ENCODE measurements around the gene SPATA20. TPM values are rescaled to one million over a fixed set of nuclear protein-coding genes. Genes with fewer than 3 reads are reported as not detected.

SPATA20 gene
- total and polyA plus RNA-seq, 5 donors = 45.9 to 71.8 (median 56.7) TPM

DNA sequence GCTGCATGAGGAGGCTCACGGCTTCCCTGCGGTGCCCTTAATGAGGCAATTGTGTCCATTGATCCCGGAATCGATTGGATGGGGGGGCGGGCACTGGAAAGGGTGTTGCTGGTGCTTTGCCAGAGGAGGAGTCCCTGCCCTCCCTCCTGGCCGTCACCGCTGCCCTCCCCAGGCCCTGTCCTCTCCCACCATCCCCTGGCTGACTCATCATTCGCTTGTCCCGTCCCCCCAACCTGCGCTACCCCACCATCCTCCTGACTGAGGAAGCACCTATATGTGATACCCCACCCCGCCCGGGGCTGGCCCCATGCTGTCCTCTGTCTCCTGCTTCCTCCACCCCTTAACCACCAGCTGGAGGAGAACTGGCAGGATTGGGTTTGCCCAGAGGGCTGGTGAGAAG is 34.3 kb downstream of the SPATA20 start:
- no peak overlapping the region for H3K4me3 ChIP-seq (ENCODE audit: low read length)
- no peak overlapping the region for H3K27ac ChIP-seq (ENCODE audit: low read length)
- no peaks in the 10 kb centered on the region for H3K27me3 ChIP-seq (ENCODE audit: control insufficient read depth, insufficient read depth)
- no peaks in the 10 kb centered on the region for H3K9me3 ChIP-seq (ENCODE audit: control insufficient read depth, low read length)
- peak in 1 of 3 donors; percentile 55 for DNase-seq
- 91% methylated on average over 12 of the region's 12 CpGs for WGBS
- ATAC-seq = no peak
- intact Hi-C loops (cut with DNase I) = no loop called here
- H3K4me1 ChIP-seq (ENCODE audit: control insufficient read depth, insufficient read depth, low read length) = peaks cover 2% of the 10 kb centered on the region

DNA sequence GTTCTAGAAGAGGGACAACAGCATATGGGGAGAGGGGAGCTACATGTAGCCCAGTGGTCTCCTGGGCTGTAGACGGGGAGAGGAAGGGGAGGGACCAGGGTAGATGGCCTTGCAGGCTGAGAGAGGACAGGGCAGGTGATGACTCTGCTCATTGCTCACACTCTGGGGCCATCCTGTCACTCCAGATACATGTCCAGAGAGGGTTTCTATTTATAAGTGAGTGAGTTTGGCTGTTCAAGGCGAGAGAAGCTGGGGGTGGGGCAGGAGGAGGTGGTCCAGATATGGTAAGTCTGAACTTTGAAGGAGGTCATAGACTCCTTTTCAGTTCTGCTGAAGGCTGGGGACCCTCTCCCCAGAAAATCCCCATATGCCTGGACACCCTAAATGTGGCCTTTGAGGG is 35.8 kb downstream of the SPATA20 start:
- ATAC-seq = peak; percentile 64
- Histone ChIP-seq H3K4me3 (ENCODE audit: low read length) (no peak overlapping the region), H3K27me3 (ENCODE audit: control insufficient read depth, insufficient read depth) (no peaks in the 10 kb centered on the region), H3K4me1 (ENCODE audit: control insufficient read depth, insufficient read depth, low read length) (peaks cover 2% of the 10 kb centered on the region), H3K9me3 (ENCODE audit: control insufficient read depth, low read length) (no peaks in the 10 kb centered on the region), H3K27ac (ENCODE audit: low read length) (peak overlapping the region; percentile 89)
- 69% methylated on average over 2 of the region's 2 CpGs for WGBS
- intact Hi-C loops (cut with DNase I) = no loop called here
- DNase-seq = peak in 2 of 3 donors; percentile 75

DNA sequence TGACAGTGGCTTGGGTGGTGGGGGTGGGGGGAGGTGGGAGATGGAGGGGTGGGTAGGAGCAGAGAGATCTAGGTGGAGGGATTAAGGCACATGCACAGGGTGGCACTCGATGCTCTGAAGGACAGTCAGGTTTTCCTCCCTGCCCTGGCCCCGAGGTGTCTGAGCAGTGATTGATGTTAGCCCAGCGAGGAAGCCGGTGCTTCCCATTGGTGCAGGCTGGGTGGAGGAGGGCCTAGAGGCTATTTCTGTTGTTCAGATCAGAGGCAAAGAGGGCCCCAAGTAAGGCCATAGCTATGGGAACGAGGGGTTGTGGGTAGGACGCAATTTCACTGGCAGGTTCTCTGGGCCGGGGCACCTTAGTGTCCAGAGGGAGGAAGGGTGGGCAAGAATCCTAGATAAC is 36.7 kb downstream of the SPATA20 start:
- whole genome bisulfite sequencing = 38% methylated on average over 7 of the region's 7 CpGs
- H3K4me1 ChIP-seq (ENCODE audit: control insufficient read depth, insufficient read depth, low read length) = peaks cover 4% of the 10 kb centered on the region
- peak overlapping the region; percentile 91 for H3K27ac ChIP-seq (ENCODE audit: low read length)
- peak overlapping the region; percentile 7 for H3K4me3 ChIP-seq (ENCODE audit: low read length)
- intact Hi-C loops (cut with DNase I) = no loop called here
- no peaks in the 10 kb centered on the region for H3K9me3 ChIP-seq (ENCODE audit: control insufficient read depth, low read length)
- DNase-seq (peak; percentile 51 to 86 (median 79)), ATAC-seq (peak; percentile 72 to 77)
- no peaks in the 10 kb centered on the region for H3K27me3 ChIP-seq (ENCODE audit: control insufficient read depth, insufficient read depth)

DNA sequence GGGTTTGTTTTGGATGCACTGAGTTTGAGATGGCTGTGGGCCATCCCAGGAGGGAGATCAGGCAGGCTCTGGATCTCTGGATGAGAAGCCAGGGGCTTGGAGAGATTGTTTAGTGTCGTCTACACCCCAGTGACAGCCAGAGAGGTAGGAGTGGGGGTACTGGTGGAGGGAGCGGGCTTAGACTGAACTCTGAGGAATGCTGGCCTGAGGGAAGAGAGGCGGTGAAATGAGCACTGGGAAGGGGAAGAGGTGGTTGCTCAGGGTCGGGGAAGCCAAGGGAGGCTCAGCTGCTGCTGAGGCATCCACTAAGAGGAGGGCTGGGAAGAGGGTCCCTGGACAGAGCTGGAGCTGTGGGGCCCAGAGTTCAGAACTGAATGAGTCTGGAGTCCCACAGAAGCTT is 37.1 kb downstream of the SPATA20 start:
- ATAC-seq (peak; percentile 3 to 5), DNase-seq (no peak)
- H3K9me3 ChIP-seq (ENCODE audit: control insufficient read depth, low read length) = no peaks in the 10 kb centered on the region
- no peaks in the 10 kb centered on the region for H3K27me3 ChIP-seq (ENCODE audit: control insufficient read depth, insufficient read depth)
- WGBS = 51% methylated on average over 4 of the region's 4 CpGs
- peaks cover 9% of the 10 kb centered on the region for H3K4me1 ChIP-seq (ENCODE audit: control insufficient read depth, insufficient read depth, low read length)
- H3K27ac ChIP-seq (ENCODE audit: low read length) = peak overlapping the region; percentile 91
- intact Hi-C loops (cut with DNase I) = no loop called here
- H3K4me3 ChIP-seq (ENCODE audit: low read length) = peak overlapping the region; percentile 7

DNA sequence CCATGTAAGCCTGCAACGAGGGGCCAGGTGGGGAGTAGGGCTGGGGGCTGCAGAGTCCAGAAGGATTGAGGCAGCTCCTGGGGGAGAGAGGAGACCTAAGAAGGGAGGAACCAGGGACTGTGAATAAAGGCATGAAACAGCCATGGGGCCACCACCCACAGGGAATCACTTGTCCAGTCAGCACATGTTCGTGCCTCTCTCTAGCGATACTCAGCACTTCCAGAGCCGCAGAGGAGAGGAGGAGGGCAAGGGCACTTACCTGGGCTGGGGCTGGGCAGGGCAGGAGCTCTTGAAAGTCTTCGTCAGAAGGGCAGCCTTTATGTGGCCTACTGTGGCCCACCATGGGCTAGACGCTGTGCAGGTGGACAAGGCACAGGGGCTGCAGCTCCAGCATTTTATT is 37.8 kb downstream of the SPATA20 start:
- no peak overlapping the region for H3K4me3 ChIP-seq (ENCODE audit: low read length)
- peak overlapping the region; percentile 87 for H3K27ac ChIP-seq (ENCODE audit: low read length)
- peak in 1 of 3 donors; percentile 38 for DNase-seq
- H3K9me3 ChIP-seq (ENCODE audit: control insufficient read depth, low read length) = no peaks in the 10 kb centered on the region
- peaks cover 15% of the 10 kb centered on the region for H3K4me1 ChIP-seq (ENCODE audit: control insufficient read depth, insufficient read depth, low read length)
- intact Hi-C loops (cut with DNase I) = no loop called here
- H3K27me3 ChIP-seq (ENCODE audit: control insufficient read depth, insufficient read depth) = no peaks in the 10 kb centered on the region
- 74% methylated on average over 6 of the region's 6 CpGs for WGBS
- ATAC-seq = no peak

DNA sequence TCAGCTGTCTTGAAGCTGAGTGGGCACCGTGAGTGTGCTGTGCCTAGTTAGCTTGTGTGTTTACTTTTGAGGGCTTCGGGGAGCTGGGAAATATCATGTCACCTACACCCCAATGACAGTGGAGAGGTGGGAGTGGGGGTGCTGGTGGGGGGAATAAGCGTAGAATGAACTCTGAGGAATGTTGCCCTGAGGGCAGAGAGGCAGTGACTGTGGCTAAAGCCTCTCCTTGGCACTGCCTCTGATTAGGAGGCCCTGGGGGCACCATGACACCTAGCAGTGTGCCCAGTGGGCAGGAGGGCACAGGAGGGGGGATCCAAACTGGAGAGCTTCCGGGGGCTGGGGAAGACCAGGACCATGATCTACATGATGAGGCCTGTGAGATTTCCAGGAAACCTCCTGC is 38.4 kb downstream of the SPATA20 start:
- peaks cover 20% of the 10 kb centered on the region for H3K4me1 ChIP-seq (ENCODE audit: control insufficient read depth, insufficient read depth, low read length)
- 71% methylated on average over 4 of the region's 4 CpGs for WGBS
- intact Hi-C loops (cut with DNase I) = no loop called here
- H3K27me3 ChIP-seq (ENCODE audit: control insufficient read depth, insufficient read depth) = no peaks in the 10 kb centered on the region
- peak in 1 of 2 donors; percentile 13 for ATAC-seq
- H3K9me3 ChIP-seq (ENCODE audit: control insufficient read depth, low read length) = no peaks in the 10 kb centered on the region
- peak in 1 of 3 donors; percentile 52 for DNase-seq
- no peak overlapping the region for H3K4me3 ChIP-seq (ENCODE audit: low read length)
- peak overlapping the region; percentile 87 for H3K27ac ChIP-seq (ENCODE audit: low read length)

DNA sequence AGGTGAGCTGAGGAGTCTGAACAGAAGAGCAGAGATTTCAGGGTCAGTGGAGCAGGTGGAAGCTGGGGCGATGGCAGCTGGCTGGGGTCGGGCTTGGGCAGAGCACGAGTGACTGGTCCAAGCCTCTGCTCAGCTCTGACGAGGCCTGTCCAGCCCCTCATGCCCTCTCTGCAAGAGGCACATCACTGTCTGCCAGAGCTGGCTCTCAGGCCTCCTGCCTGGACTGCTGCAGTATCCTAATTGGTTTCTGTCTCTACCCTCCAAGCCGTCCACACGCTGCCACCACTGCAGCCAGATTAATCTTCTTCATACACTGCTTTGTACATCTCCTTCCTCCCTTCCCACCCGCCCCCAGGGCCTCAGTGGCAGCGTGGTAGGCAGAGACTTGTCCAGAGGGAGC is 38.9 kb downstream of the SPATA20 start:
- 66% methylated on average over 8 of the region's 8 CpGs for WGBS
- intact Hi-C loops (cut with DNase I) = no loop called here
- H3K4me3 ChIP-seq (ENCODE audit: low read length) = no peak overlapping the region
- DNase-seq (peak in 1 of 3 donors; percentile 49), ATAC-seq (no peak)
- H3K9me3 ChIP-seq (ENCODE audit: control insufficient read depth, low read length) = no peaks in the 10 kb centered on the region
- H3K4me1 ChIP-seq (ENCODE audit: control insufficient read depth, insufficient read depth, low read length) = peaks cover 20% of the 10 kb centered on the region
- no peaks in the 10 kb centered on the region for H3K27me3 ChIP-seq (ENCODE audit: control insufficient read depth, insufficient read depth)
- peak overlapping the region; percentile 87 for H3K27ac ChIP-seq (ENCODE audit: low read length)

DNA sequence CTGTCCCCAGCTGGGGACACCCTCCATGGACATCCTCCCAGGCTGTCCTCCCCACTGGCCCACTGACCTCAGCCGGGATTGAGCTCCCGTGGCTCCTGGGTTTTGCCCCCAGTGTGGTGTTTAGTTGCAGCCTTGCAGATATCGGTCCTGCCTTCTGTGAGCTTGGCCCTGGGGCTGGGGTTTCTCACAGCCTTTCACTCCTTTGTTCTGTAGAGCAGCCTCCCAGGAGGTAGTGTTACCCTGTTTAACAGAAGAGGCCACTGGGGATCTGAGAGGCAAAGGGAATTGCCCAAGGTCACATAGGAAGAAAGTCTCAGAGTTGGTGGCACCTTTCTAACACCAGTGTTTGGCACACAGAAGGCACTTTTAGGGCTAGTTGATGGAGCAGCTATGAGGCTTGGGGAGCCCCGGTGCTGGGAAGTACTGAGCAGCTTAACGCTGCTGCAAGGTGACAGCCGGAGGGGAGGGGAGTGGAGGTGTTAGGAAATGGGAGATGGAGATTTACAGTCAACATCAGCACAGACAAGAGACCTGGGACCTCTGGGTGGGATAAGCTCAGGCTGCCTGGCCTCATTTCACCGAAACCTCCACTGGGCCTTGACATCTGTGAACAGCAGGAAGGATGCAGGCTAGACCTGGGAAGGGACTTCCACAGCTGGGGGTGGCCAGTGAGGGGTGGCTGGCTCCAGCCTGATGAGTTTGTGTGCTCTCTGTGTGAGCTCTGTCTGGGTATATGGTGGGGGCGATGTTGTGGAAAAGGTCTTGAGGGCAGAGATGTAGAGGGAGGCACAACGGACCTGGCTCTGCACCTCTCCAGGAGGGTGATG is 39.7 kb downstream of the SPATA20 start:
- ATAC-seq (no peak), DNase-seq (peak in 1 of 3 donors; percentile 16)
- Histone ChIP-seq H3K4me1 (ENCODE audit: control insufficient read depth, insufficient read depth, low read length) (peaks cover 20% of the 10 kb centered on the region), H3K27ac (ENCODE audit: low read length) (peak overlapping the region; percentile 41), H3K9me3 (ENCODE audit: control insufficient read depth, low read length) (no peaks in the 10 kb centered on the region), H3K4me3 (ENCODE audit: low read length) (no peak overlapping the region), H3K27me3 (ENCODE audit: control insufficient read depth, insufficient read depth) (no peaks in the 10 kb centered on the region)
- 71% methylated on average over 9 of the region's 9 CpGs for WGBS
- intact Hi-C loops (cut with DNase I) = no loop called here

DNA sequence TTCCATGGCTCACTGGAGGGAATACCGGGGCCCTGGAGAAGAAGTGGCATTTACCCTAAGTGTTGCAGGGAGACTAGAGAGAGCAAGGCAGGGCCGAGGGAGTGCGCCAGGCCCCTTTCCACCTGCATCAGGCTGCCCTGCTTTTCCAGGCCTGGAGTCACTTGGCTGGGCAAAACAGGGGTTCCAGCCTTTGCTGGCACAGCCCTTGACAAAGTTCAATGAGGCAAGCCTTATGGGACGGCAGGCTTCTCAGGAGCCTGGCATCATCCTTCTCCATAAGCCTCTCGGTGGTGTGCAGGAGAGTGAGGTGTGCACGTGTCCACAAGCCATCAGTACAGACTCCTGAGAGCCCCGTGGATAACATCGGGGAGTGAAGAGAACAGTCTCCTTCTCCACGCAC is 40.6 kb downstream of the SPATA20 start:
- H3K9me3 ChIP-seq (ENCODE audit: control insufficient read depth, low read length) = no peaks in the 10 kb centered on the region
- no peaks in the 10 kb centered on the region for H3K27me3 ChIP-seq (ENCODE audit: control insufficient read depth, insufficient read depth)
- DNase-seq (peak in 1 of 3 donors; percentile 30), ATAC-seq (no peak)
- H3K27ac ChIP-seq (ENCODE audit: low read length) = peak overlapping the region; percentile 6
- intact Hi-C loops (cut with DNase I) = no loop called here
- H3K4me3 ChIP-seq (ENCODE audit: low read length) = no peak overlapping the region
- 68% methylated on average over 9 of the region's 9 CpGs for WGBS
- H3K4me1 ChIP-seq (ENCODE audit: control insufficient read depth, insufficient read depth, low read length) = peaks cover 18% of the 10 kb centered on the region

DNA sequence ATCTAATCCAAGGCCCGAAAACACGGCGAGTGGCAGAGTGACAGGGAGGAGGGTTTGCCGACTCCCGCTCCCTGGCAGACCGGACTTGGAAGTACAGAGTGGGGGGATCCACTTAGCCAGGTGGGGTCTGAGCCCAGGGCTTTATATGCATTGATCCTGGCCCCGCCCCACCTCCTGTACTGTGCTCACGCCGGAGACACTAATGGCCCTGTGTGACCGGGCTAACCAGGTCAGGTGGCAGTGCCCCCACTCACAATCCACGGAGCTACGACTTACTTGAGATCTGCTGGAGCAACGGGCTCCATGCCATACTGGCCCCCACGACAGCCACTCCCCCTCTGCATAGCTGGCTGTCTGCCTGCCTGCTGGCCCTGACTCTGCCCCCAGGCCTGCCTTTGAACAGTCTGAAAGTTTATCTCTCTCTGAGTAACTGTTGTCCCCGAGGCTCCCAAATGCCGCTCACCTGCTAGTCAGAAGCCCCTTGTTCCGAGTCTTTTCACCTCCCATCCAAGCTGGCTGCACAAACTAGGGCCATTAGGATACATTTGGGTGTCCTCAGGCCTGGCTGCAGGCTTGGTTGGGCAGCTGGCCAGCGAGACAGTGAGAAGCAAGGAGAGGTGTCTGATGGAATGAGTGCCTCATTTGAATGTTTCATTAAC is 41.5 kb downstream of the SPATA20 start:
- ATAC-seq (peak; percentile 2 to 4), DNase-seq (peak in 2 of 3 donors; percentile 81 to 86)
- intact Hi-C loops (cut with DNase I) = no loop called here
- H3K27ac ChIP-seq (ENCODE audit: low read length) = peak overlapping the region; percentile 79
- H3K9me3 ChIP-seq (ENCODE audit: control insufficient read depth, low read length) = no peaks in the 10 kb centered on the region
- no peak overlapping the region for H3K4me3 ChIP-seq (ENCODE audit: low read length)
- WGBS = 50% methylated on average over 18 of the region's 18 CpGs
- H3K27me3 ChIP-seq (ENCODE audit: control insufficient read depth, insufficient read depth) = no peaks in the 10 kb centered on the region
- peaks cover 18% of the 10 kb centered on the region for H3K4me1 ChIP-seq (ENCODE audit: control insufficient read depth, insufficient read depth, low read length)

DNA sequence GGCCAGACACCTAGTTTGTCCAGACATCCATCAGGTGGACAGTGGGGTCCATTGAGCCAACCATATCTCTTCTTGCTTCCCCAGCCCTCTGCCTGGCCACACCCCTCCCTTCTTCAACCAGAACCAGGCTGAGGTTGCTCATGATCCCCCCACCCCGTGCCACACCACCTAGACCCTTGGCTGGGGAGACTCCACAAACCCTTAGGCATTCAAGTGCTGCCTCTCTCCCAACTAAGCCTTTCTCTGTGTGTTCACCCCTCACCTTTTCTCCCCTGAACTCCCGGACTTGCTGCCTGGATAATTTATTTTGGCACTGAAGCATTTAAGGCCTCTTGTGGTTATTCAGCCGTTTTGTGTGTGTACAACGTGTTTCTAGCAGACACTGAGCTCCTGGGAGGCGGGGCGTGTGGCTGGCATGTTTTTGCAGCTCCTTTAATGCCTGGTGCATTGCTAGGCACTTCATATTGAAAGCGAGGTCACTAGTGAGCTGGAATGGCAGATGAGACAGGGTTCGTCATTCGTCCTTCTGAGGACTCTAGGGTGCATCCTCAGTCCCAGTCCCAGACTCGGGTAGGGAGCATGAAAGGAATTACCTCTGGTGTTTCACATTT is 42.2 kb downstream of the SPATA20 start:
- Histone ChIP-seq H3K9me3 (ENCODE audit: control insufficient read depth, low read length) (no peaks in the 10 kb centered on the region), H3K27ac (ENCODE audit: low read length) (peak overlapping the region; percentile 79), H3K4me1 (ENCODE audit: control insufficient read depth, insufficient read depth, low read length) (peaks cover 18% of the 10 kb centered on the region), H3K27me3 (ENCODE audit: control insufficient read depth, insufficient read depth) (no peaks in the 10 kb centered on the region), H3K4me3 (ENCODE audit: low read length) (no peak overlapping the region)
- ATAC-seq (no peak), DNase-seq (peak in 2 of 3 donors; percentile 63 to 64)
- 35% methylated on average over 10 of the region's 10 CpGs for WGBS
- intact Hi-C loops (cut with DNase I) = no loop called here

Data from right cardiac atrium (tissue), 5 donors.